RWPE1 (cell line): ENCODE data around the gene MRTFB.

Source experiments
- CTCF ChIA-PET: fragments of 350-600 bp; sonication (Branson Sonifier 250); formaldehyde crosslinking; extraction: SDS; loops from one replicate; lab custom pipeline; 2021; lab: Yijun Ruan, JAX
- POLR2A ChIA-PET: fragments of 400-600 bp; formaldehyde crosslinking; extraction: SDS; loops from one replicate; lab custom pipeline; 2020; ENCODE audit warnings: antibody characterized with exemption; ENCODE audit not compliant: low non-redundant PET; lab: Yijun Ruan, JAX
- DNase-seq: peaks from one replicate; pipeline ENCODE4 v3.0.0; 2012; ENCODE audit warnings: low spot score
- H3K27ac ChIP-seq: fragments of 450-650 bp; 2 replicates; pipeline ENCODE4 v1.5.1; 2017
- CTCF ChIP-seq: fragments of 450-650 bp; conservative IDR thresholded peaks from 2 replicates; pipeline ENCODE4 v1.5.1; 2017; ENCODE audit warnings: low read depth, mild to moderate bottlenecking

The MRTFB gene

GRCh38 chr16:14205666-14206065 is 134.5 kb downstream of the MRTFB start:
- TF ChIP-seq CTCF = no peak
- ChIA-PET CTCF (no interaction called here), POLR2A (no interaction called here)
- DNase-seq = no peak
- no peak overlapping the region for H3K27ac ChIP-seq

DNA sequence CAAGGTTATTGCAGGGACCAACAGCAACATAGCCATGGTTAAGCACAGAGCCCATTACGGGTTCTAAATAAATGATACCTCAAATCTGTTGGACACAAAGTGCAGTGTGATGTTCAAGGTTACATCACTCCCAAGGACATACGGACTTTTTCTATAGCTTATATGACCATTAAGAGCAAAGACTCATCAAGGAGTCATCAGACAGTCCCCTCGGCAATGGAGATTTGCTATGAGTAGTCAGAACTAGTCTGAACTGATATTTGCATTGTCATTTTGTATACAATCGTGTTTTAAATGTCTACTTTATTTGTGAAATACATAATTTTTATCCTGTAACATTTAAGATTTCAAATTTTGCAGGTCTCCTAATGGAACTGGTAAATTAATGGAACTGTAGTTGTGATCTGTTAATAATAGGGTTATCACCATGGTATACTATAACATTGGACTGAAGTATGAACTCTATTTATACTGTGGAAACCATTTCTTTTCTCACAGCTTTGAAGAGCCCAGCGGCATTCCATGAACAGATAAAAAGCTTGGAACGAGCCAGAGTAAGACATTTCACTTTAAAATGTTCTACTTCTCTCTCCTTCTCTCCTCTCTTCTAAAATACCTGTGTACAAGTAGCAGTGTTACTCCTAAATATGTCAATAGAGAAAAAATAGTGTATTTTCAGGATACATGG is 140.9 kb downstream of the MRTFB start:
- DNase-seq = no peak
- POLR2A ChIA-PET = no interaction called here
- CTCF ChIA-PET = interaction anchor here (0.5 kb wide), 1 partner anchor 290 kb away, joined by 3 read pairs; no protein-coding TSS in a partner anchor
- no peak for TF ChIP-seq CTCF
- no peak overlapping the region for H3K27ac ChIP-seq

DNA sequence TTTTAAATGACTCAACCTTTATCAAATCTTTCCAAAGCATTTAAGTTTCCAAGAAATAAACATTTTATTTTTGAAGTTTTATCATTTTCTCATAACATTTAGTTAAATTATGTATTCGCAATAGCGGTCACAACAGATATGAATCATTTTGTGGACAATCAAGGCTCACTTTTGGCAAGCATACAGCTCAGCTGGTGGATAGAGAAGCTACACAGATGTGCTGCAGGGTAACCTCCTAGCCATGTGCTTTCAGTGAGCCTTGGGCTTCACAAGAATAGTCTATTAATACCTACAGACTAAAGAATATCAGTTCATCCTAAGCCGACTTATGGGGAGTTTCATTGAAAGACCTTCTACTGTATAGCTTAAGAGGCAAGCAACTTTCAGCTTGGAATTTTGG is 144.8 kb downstream of the MRTFB start:
- no peak overlapping the region for H3K27ac ChIP-seq
- no peak for TF ChIP-seq CTCF
- no peak for DNase-seq
- ChIA-PET CTCF (no interaction called here), POLR2A (no interaction called here)

DNA sequence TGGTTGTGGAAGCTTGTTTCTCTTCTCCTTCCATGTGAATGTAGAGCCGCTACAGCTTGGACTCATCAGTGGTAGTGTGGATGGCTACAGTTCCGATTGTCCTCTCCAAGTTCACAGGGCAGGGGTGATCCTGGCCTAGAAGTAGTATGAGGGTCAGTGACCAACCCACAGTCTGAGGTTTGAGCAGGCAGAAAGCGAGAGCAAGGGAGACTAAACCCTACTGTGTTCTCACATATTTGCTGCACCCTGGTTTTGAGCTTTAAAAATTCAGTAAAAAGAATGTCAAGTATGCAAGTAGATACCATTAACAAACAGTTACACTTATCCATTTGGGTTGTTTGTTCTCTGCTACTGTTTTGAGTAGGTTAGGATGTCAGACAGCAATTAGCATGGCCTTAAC is 148.9 kb downstream of the MRTFB start:
- TF ChIP-seq CTCF = no peak
- no peak overlapping the region for H3K27ac ChIP-seq
- CTCF ChIA-PET = interaction anchor here (0.7 kb wide), 1 partner anchor 1526 kb away, joined by 3 read pairs; no protein-coding TSS in a partner anchor
- POLR2A ChIA-PET = no interaction called here
- no peak for DNase-seq

- CTCF ChIA-PET = no interaction called here
- TF ChIP-seq CTCF = no peak
- DNase-seq = no peak
- H3K27ac ChIP-seq = no peak overlapping the region
- POLR2A ChIA-PET = no interaction called here
These were observed 152.5 kb downstream of the MRTFB start for GRCh38 chr16:14223632-14224031.

- no peak for TF ChIP-seq CTCF
- ChIA-PET CTCF (no interaction called here), POLR2A (interaction anchor here (0.6 kb wide), 1 partner anchor 239 kb away, joined by 6 read pairs; no protein-coding TSS in a partner anchor)
- H3K27ac ChIP-seq = no peak overlapping the region
- no peak for DNase-seq
These were observed 154.3 kb downstream of the MRTFB start for GRCh38 chr16:14225457-14225856.
